Right lung (tissue), 5 donors: ENCODE measurements around the gene TAAR5. TPM values are rescaled to one million over a fixed set of nuclear protein-coding genes. Genes with fewer than 3 reads are reported as not detected.
"Not testable (repeated sequence)": the region's sequence is repeated elsewhere in the genome, so short reads cannot be mapped to it uniquely, and the experiment has no call there.

Experiments used
- DNase-seq, 2 donors: peaks; one replicate each; pipeline ENCODE4 v3.0.0-alpha.2; 2013
- polyA plus RNA-seq, 5 donors: library from polyadenylated mRNA; unstranded; fragments of 120-200 nt; gene quantifications; one replicate each; pipeline versions ENCODE4 v1.2.1 to v1.2.3, GENCODE V29; 2013; ENCODE audit warnings: inconsistent platforms in 1 of 5, low replicate concordance in 1 of 5; ENCODE audit not compliant: insufficient read length in 5 of 5, insufficient read depth in 1 of 5

The TAAR5 gene
- polyA plus RNA-seq, 5 donors, result not detected

DNA sequence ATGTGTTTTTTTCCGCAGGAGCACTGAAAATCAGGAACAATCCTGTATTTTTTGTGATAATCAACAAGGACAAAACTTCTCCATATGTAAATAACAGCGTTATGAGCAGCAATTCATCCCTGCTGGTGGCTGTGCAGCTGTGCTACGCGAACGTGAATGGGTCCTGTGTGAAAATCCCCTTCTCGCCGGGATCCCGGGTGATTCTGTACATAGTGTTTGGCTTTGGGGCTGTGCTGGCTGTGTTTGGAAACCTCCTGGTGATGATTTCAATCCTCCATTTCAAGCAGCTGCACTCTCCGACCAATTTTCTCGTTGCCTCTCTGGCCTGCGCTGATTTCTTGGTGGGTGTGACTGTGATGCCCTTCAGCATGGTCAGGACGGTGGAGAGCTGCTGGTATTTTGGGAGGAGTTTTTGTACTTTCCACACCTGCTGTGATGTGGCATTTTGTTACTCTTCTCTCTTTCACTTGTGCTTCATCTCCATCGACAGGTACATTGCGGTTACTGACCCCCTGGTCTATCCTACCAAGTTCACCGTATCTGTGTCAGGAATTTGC, 19.2 kb downstream of the TAAR5 start, which contains the start of gene TAAR6:
TAAR6 (plus strand) TSS at position 102 of the 557 bp plus-strand sequence; CDS start at position 102, 0 bp downstream.
- no peak for DNase-seq

DNA sequence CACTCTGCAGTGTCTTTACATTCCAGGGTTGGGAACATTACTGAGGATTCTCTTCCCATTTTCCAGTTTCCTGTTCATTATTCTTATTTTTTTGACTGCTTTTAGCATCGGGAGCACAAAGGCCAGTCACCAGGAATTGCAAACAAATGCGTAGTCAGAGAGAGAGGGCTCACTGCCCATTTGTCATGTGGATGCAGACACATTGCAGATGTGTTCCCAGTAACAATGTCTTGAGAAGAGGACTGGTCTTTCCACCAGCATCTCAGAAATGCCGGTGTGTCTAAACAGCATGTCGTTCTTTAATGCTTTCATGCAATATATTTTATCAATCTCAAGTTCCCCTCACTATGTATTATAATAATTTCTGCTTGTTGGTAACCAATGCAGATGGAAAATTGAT, 20.4 kb downstream of the TAAR5 start:
- no peak for DNase-seq

DNA sequence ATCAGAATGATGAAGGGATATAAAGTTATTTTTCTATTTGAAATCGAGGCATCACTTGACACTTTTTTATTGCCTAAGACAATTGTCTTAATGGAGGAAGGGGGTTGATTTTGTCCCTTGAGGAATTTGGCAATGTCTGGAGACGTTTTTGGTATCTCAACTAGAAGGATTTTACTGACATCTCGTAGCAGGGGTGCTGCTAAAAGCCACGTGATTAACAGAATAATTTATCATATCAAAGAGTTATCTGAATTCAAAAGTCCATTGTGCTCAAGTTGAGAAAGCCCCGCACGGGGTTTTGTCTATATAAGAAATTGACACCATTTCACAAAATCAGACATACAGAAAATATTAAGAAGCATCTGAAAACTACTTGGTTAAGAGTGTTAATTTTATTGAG, 20.9 kb downstream of the TAAR5 start:
- no peak for DNase-seq

DNA sequence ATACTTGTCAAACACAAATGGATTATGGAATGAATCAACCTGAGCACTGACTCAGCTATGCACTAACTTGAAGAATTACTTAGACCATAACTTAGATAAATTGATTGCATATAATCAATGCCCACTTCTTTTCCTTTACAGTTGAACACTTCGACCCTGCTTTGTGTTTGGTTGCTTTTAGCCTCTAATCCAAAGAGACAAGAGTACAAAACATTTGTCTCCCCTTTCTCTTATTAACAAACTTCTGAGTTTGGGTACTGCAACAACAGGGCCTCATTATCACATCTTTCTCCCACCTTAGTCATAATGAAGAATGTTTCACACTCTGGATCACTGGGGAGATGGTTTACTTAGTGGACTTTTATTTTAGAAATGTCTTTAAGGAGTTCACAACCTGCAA, 22.0 kb downstream of the TAAR5 start:
- DNase-seq, result no peak

DNA sequence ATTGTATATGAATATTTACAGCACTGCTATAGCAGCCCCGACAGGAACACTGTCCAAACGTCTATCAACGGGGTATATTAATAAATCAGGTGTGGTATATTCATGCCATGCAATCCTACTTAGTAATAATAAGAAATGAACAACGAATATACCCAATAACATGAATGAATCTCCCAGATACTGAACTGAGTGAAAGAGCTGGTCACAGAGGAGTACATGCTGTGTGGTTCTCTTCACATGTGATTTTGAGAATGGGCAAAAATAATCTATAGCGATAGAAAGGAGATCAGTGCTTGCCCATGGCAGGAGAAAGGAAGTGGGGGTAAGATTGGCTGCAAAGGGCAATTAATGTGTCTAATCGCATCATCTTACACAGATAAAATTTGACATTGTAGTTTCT, 23.1 kb downstream of the TAAR5 start:
- no peak for DNase-seq

DNA sequence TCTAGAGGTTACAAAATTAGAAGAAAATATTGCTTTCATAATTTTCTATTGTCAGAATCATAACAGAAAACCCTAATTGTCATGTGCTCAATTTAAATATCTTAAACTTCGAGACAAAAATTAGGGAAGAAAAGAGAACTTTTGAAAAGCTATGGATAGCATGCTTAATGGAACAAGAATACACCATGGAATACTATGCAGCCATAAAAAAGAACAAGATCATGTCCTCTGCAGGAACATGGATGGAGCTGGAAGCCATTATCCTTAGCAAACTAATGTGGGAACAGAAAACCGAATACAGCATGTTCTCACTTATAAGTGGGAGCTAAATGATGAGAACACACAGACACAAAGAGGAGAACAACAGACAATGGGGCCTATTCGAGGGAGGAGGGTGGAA, 29.5 kb downstream of the TAAR5 start:
- DNase-seq, result not testable (repeated sequence)

DNA sequence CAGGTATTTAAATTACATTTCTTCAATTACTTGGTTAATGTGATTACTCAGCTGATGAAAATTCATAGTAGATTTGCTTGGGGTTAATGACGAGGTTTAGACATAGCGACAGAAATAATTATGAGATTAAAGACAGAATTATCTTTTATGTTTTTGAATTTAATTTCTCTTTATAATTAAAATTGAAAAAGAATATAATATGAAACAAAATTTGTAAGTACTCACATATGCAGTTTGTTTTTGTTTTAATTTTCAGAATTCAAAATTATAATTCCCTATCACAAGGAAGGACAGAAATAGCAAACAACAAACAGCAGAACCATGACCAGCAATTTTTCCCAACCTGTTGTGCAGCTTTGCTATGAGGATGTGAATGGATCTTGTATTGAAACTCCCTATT, 37.2 kb downstream of the TAAR5 start, which contains the start of gene TAAR8:
TAAR8 (plus strand) TSS at position 301 of the 400 bp plus-strand sequence; CDS start at position 322, 21 bp downstream.
- no peak for DNase-seq

DNA sequence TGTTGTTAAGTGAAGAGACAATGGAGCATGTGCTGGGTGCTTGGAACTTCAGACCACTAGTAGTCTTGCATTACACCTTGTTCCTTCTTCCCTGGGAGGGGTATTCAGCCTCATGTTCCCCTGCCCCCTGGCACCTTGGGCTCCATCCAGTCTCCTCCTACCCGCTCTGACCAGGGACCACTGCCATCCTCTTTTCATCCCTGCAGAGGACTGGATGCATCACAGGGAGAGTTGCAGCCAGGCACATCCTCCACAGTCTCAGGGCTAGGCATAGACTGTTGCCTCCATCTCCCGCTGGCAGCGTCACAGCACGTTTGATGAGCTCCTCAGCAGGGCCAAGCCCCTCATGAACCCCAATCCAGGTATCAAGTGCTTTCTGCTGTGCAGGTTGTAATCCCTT, 38.3 kb downstream of the TAAR5 start:
- no peak for DNase-seq

DNA sequence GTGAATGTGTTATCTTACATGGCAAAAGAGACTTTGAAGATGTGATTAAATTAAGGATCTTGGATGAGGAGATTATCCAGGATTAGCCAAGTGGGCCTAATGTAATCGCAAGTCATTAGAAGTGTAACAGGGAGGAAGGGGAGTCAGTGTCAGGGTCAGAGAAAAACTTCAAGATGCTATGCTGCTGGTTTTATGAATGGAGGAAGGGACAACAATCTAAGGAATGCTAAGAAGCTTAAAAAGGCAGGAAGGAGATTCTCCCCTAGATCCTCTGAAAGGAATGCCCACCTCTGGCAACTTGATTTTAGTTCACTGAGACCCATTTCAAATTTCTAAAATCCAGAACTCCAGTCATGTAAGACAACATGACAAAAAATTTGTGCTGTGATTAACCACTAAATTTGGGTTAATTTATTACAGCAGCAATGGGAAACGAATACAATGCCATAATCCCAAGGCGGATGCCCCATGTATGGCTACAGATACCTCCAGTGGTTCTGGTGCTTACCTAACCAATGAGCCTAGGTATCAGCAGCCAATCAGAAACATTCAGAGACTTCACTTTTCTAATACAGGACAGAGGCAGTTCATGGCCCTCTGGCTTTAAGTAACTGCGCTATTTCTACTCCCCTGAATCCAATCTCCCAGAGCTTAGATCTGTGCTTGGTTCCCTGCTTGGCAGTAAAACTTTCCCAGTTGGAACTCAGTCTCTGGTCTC, 40.6 kb downstream of the TAAR5 start:
- DNase-seq, result no peak

DNA sequence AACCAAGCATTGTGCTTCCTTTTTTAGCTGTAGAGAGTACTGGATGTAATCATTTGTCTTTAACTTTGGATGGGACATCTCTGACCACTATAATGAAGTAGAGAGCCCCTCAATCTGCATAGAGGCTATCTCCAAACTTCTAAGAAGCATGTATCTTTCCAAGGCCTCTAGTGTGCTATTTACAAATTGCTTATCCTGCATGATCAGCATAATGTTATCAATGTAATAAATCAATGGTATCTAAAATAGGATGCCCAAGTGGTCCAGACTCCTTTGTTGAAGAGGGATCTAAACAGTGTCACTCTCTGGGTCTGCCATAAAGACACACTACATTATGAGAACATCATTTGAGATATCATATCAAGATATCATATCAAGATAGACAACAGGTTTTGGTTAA, 44.7 kb downstream of the TAAR5 start:
- DNase-seq, result no peak

Other genes with a start within 250 kb of the TAAR5 start
- gene MOXD1, start 188.3 kb downstream of the TAAR5 start, polyA plus RNA-seq, result 10 to 100 TPM; 53.6 to 85.6 (median 59.4) TPM
- gene STX7, start 76.6 kb downstream of the TAAR5 start, polyA plus RNA-seq, result 10 to 100 TPM; 41.9 to 73.5 (median 62.6) TPM
- not detected for gene TAAR9, start 51.5 kb downstream of the TAAR5 start, polyA plus RNA-seq
- gene TAAR8, start 37.1 kb downstream of the TAAR5 start, polyA plus RNA-seq, result not detected
- gene TAAR6, start 19.4 kb downstream of the TAAR5 start, polyA plus RNA-seq, result not detected
- not detected for gene TAAR2, start 34.5 kb upstream of the TAAR5 start, polyA plus RNA-seq
- under 1 TPM in 1 of 5 donors, not detected in 4; 0.21 TPM for gene TAAR1, start 69.4 kb upstream of the TAAR5 start, polyA plus RNA-seq
- gene VNN1, start 124.3 kb upstream of the TAAR5 start, polyA plus RNA-seq, result under 1 TPM; 0.24 to 0.46 (median 0.34) TPM
- 1 to 10 TPM; 1.0 to 2.2 (median 1.3) TPM for gene VNN2, start 168.2 kb upstream of the TAAR5 start, polyA plus RNA-seq
- 10 to 100 TPM; 19.1 to 29.1 (median 26.7) TPM for gene SLC18B1, start 208.9 kb upstream of the TAAR5 start, polyA plus RNA-seq
- gene RPS12, start 224.8 kb upstream of the TAAR5 start, polyA plus RNA-seq, result 1,000 to 10,000 TPM; 2,221 to 2,751 (median 2,468) TPM